Measurements from ENCODE around the gene SHB.

The SHB gene

GRCh38 chr9:38017885-38018186 lies 51.2 kb downstream of the SHB start:
- no peak overlapping the region for H3K9ac ChIP-seq
- peaks cover 13% of the 10 kb centered on the region for H3K4me1 ChIP-seq
- no peaks in the 10 kb centered on the region for H3K36me3 ChIP-seq (ENCODE audit: control insufficient read depth, insufficient read depth, low read length)
- H2AFZ ChIP-seq, result no peak overlapping the region
- H3K27ac ChIP-seq, result no peak overlapping the region
- no peaks in the 10 kb centered on the region for H3K9me3 ChIP-seq (ENCODE audit: control insufficient read depth, low read length)
- H3K4me3 ChIP-seq (ENCODE audit: low read depth, low read length), result no peak overlapping the region
- peaks cover 12% of the 10 kb centered on the region for H3K79me2 ChIP-seq
- no peak for TF ChIP-seq CTCF (IDR thresholded peaks at IDR 0.05)
- no peaks in the 10 kb centered on the region for H3K27me3 ChIP-seq (ENCODE audit: control insufficient read depth, insufficient read depth, low read length)
- H3K4me2 ChIP-seq (ENCODE audit: low read length), result no peak overlapping the region

- no peaks in the 10 kb centered on the region for H3K9me3 ChIP-seq (ENCODE audit: control insufficient read depth, low read length)
- H3K4me1 ChIP-seq, result peaks cover 13% of the 10 kb centered on the region
Measured at GRCh38 chr9:38017149-38017884, 51.7 kb downstream of the SHB start.

GRCh38 chr9:38016375-38017135 lies 52.5 kb downstream of the SHB start:
- H3K9ac ChIP-seq, result no peak overlapping the region
- H2AFZ ChIP-seq, result no peak overlapping the region
- H3K9me3 ChIP-seq (ENCODE audit: control insufficient read depth, low read length), result no peaks in the 10 kb centered on the region
- H3K27me3 ChIP-seq (ENCODE audit: control insufficient read depth, insufficient read depth, low read length), result no peaks in the 10 kb centered on the region
- peaks cover 13% of the 10 kb centered on the region for H3K4me1 ChIP-seq
- TF ChIP-seq CTCF (IDR thresholded peaks at IDR 0.05), result no peak
- no peak overlapping the region for H3K27ac ChIP-seq
- no peak overlapping the region for H3K4me3 ChIP-seq (ENCODE audit: low read depth, low read length)
- no peak overlapping the region for H3K4me2 ChIP-seq (ENCODE audit: low read length)
- peaks cover 18% of the 10 kb centered on the region for H3K79me2 ChIP-seq
- H3K36me3 ChIP-seq (ENCODE audit: control insufficient read depth, insufficient read depth, low read length), result no peaks in the 10 kb centered on the region

More at GRCh38 chr9:38017149-38017884, 51.7 kb downstream of the SHB start:
- Histone ChIP-seq H3K4me3 (ENCODE audit: low read depth, low read length) (no peak overlapping the region), H3K9ac (no peak overlapping the region), H2AFZ (no peak overlapping the region), H3K79me2 (peaks cover 13% of the 10 kb centered on the region), H3K27me3 (ENCODE audit: control insufficient read depth, insufficient read depth, low read length) (no peaks in the 10 kb centered on the region), H3K36me3 (ENCODE audit: control insufficient read depth, insufficient read depth, low read length) (no peaks in the 10 kb centered on the region), H3K27ac (no peak overlapping the region), H3K4me2 (ENCODE audit: low read length) (no peak overlapping the region)
- peak; percentile 58 for TF ChIP-seq CTCF (IDR thresholded peaks at IDR 0.05)

- H3K4me1 ChIP-seq, result peaks cover 13% of the 10 kb centered on the region
- H3K9me3 ChIP-seq (ENCODE audit: control insufficient read depth, low read length), result no peaks in the 10 kb centered on the region
- no peak for TF ChIP-seq CTCF (IDR thresholded peaks at IDR 0.05)
Measured at GRCh38 chr9:38015906-38016305, 53.1 kb downstream of the SHB start.

More at GRCh38 chr9:38015906-38016305, 53.1 kb downstream of the SHB start:
- Histone ChIP-seq H3K36me3 (ENCODE audit: control insufficient read depth, insufficient read depth, low read length) (no peaks in the 10 kb centered on the region), H3K4me2 (ENCODE audit: low read length) (no peak overlapping the region), H3K27me3 (ENCODE audit: control insufficient read depth, insufficient read depth, low read length) (no peaks in the 10 kb centered on the region), H2AFZ (no peak overlapping the region), H3K9ac (no peak overlapping the region), H3K4me3 (ENCODE audit: low read depth, low read length) (no peak overlapping the region), H3K79me2 (peaks cover 19% of the 10 kb centered on the region), H3K27ac (no peak overlapping the region)

Measured in parathyroid adenoma (tissue), 2 donors.